RWPE2 (cell line): ENCODE measurements around the gene RETNLB.

Source experiments
- ATAC-seq: fragments of 200-7000 bp; cut with Tn5 transposase; 3 replicates; pipeline ENCODE4 v1.9.1; 2021; ENCODE audit warnings: low read depth
- DNase-seq: peaks from one replicate; pipeline ENCODE4 v3.0.0-alpha.2; 2020; ENCODE audit warnings: low spot score
- H3K27ac ChIP-seq: fragments of 450-650 bp; 2 replicates; pipeline ENCODE4 v1.5.1; 2017; ENCODE audit warnings: mild to moderate bottlenecking; ENCODE audit not compliant: poor library complexity, severe bottlenecking
- H3K27me3 ChIP-seq: fragments of 250-450 bp; sonication (Bioruptor Pico); 2 replicates; pipeline ENCODE4 v1.5.1; 2021; ENCODE audit warnings: mild to moderate bottlenecking, moderate library complexity; ENCODE audit not compliant: insufficient read depth, poor library complexity, severe bottlenecking
- H3K36me3 ChIP-seq: fragments of 250-450 bp; sonication (Bioruptor Pico); 2 replicates; pipeline ENCODE4 v1.5.1; 2020; ENCODE audit warnings: low read depth, mild to moderate bottlenecking, moderate library complexity
- H3K4me1 ChIP-seq: fragments of 250-450 bp; sonication (Bioruptor Pico); 2 replicates; pipeline ENCODE4 v1.5.1; 2021; ENCODE audit warnings: mild to moderate bottlenecking, moderate library complexity; ENCODE audit not compliant: insufficient read depth, poor library complexity, severe bottlenecking
- H3K4me3 ChIP-seq: fragments of 250-450 bp; sonication (Bioruptor Pico); 2 replicates; pipeline ENCODE4 v1.5.1; 2021; ENCODE audit warnings: mild to moderate bottlenecking, moderate library complexity; ENCODE audit not compliant: severe bottlenecking
- H3K9me3 ChIP-seq: fragments of 250-450 bp; sonication (Bioruptor Pico); 2 replicates; pipeline ENCODE4 v1.5.1; 2021; ENCODE audit warnings: mild to moderate bottlenecking, moderate library complexity; ENCODE audit not compliant: severe bottlenecking
- CTCF ChIP-seq: fragments of 450-650 bp; IDR thresholded peaks from one replicate; pipeline ENCODE4 v1.5.1; 2017; ENCODE audit warnings: mild to moderate bottlenecking, moderate library complexity; ENCODE audit not compliant: poor library complexity, severe bottlenecking

The RETNLB gene

GRCh38 chr3:108724101-108724500 lies 33.1 kb downstream of the RETNLB start:
- Histone ChIP-seq H3K9me3 (no peaks in the 10 kb centered on the region), H3K4me3 (no peak overlapping the region), H3K27ac (no peak overlapping the region), H3K36me3 (no peaks in the 10 kb centered on the region), H3K27me3 (no peaks in the 10 kb centered on the region), H3K4me1 (no peaks in the 10 kb centered on the region)
- DNase-seq (no peak), ATAC-seq (no peak)
- no peak for TF ChIP-seq CTCF

- no peak for TF ChIP-seq CTCF
- ATAC-seq = no peak
- H3K27me3 ChIP-seq = no peaks in the 10 kb centered on the region
These were observed 34.5 kb downstream of the RETNLB start for GRCh38 chr3:108722724-108723123.

GRCh38 chr3:108719178-108719806 lies 37.9 kb downstream of the RETNLB start:
- Histone ChIP-seq H3K4me3 (no peak overlapping the region), H3K27me3 (no peaks in the 10 kb centered on the region), H3K36me3 (no peaks in the 10 kb centered on the region), H3K9me3 (no peaks in the 10 kb centered on the region), H3K27ac (no peak overlapping the region), H3K4me1 (no peaks in the 10 kb centered on the region)
- DNase-seq = no peak
- TF ChIP-seq CTCF = no peak
- ATAC-seq = no peak

More at GRCh38 chr3:108722724-108723123, 34.5 kb downstream of the RETNLB start:
- no peaks in the 10 kb centered on the region for H3K36me3 ChIP-seq
- no peak overlapping the region for H3K4me3 ChIP-seq
- H3K4me1 ChIP-seq = no peaks in the 10 kb centered on the region
- no peaks in the 10 kb centered on the region for H3K9me3 ChIP-seq
- H3K27ac ChIP-seq = no peak overlapping the region
- no peak for DNase-seq

- no peaks in the 10 kb centered on the region for H3K4me1 ChIP-seq
- no peaks in the 10 kb centered on the region for H3K9me3 ChIP-seq
- DNase-seq (no peak), ATAC-seq (no peak)
- no peaks in the 10 kb centered on the region for H3K36me3 ChIP-seq
- TF ChIP-seq CTCF = no peak
- H3K27ac ChIP-seq = no peak overlapping the region
- no peak overlapping the region for H3K4me3 ChIP-seq
- no peaks in the 10 kb centered on the region for H3K27me3 ChIP-seq
These were observed 38.8 kb downstream of the RETNLB start for GRCh38 chr3:108718454-108718853.

- no peaks in the 10 kb centered on the region for H3K27me3 ChIP-seq
- ATAC-seq (no peak), DNase-seq (no peak)
- H3K4me3 ChIP-seq = no peak overlapping the region
- no peaks in the 10 kb centered on the region for H3K36me3 ChIP-seq
- no peak overlapping the region for H3K27ac ChIP-seq
- no peaks in the 10 kb centered on the region for H3K9me3 ChIP-seq
- no peaks in the 10 kb centered on the region for H3K4me1 ChIP-seq
- TF ChIP-seq CTCF = no peak
These were observed 43.4 kb downstream of the RETNLB start for GRCh38 chr3:108713816-108714215.
